ENCODE measurements around the gene CARNS1.

GRCh38 chr11:67404515-67405195, 10.8 kb upstream of the CARNS1 start:
- TF ChIP-seq BRF1 (IDR thresholded peaks at IDR 0.05; ENCODE audit: borderline replicate concordance, extremely low read depth, insufficient read length): no peak
- TF ChIP-seq, protein P1, sequence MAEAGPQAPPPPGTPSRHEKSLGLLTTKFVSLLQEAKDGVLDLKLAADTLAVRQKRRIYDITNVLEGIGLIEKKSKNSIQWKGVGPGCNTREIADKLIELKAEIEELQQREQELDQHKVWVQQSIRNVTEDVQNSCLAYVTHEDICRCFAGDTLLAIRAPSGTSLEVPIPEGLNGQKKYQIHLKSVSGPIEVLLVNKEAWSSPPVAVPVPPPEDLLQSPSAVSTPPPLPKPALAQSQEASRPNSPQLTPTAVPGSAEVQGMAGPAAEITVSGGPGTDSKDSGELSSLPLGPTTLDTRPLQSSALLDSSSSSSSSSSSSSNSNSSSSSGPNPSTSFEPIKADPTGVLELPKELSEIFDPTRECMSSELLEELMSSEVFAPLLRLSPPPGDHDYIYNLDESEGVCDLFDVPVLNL (CRISPR knock-in tag; IDR thresholded peaks at IDR 0.05; ENCODE audit: low read depth): no peak
- no peak for TF ChIP-seq PHB2 (IDR thresholded peaks at IDR 0.05; ENCODE audit: low read depth)
- no peak for TF ChIP-seq USF2 (CRISPR knock-in tag; IDR thresholded peaks at IDR 0.05)
- TF ChIP-seq CTCF (IDR thresholded peaks at IDR 0.05 in 2 of 3, conservative IDR thresholded peaks at IDR 0.05 in 1 of 3; ENCODE audit: insufficient read depth in 2 of 3, low read depth in 1 of 3, low read length in 3 of 3): no peak
- TF ChIP-seq POLR2A (conservative IDR thresholded peaks at IDR 0.05): no peak

Measured in K562 (cell line).